IPS-18a (cell line): ENCODE results near the gene EGFL7.

ENCODE experiments used
- H3K27ac ChIP-seq: one replicate; pipeline ENCODE4 v1.5.1; 2013; ENCODE audit warnings: low read length
- H3K27me3 ChIP-seq: one replicate; pipeline ENCODE4 v1.6.1; 2013; ENCODE audit warnings: mild to moderate bottlenecking, low read length; ENCODE audit not compliant: control insufficient read depth, insufficient read depth
- H3K36me3 ChIP-seq: one replicate; pipeline ENCODE4 v1.6.1; 2013; ENCODE audit warnings: low read depth, low read length; ENCODE audit not compliant: control insufficient read depth
- H3K4me1 ChIP-seq: one replicate; pipeline ENCODE4 v1.6.1; 2013; ENCODE audit warnings: low read depth, low read length; ENCODE audit not compliant: control insufficient read depth
- H3K4me3 ChIP-seq: one replicate; pipeline ENCODE4 v1.5.1; 2013; ENCODE audit warnings: low read length
- H3K9ac ChIP-seq: one replicate; pipeline ENCODE4 v1.6.1; 2013; ENCODE audit warnings: mild to moderate bottlenecking, low read length, moderate library complexity
- H3K9me3 ChIP-seq: one replicate; pipeline ENCODE4 v1.6.1; 2013; ENCODE audit warnings: low read depth, low read length; ENCODE audit not compliant: control insufficient read depth

EGFL7 gene

GRCh38 chr9:136690104-136690805 is 27.5 kb downstream of the EGFL7 start:
- Histone ChIP-seq H3K27ac (no peak overlapping the region), H3K4me3 (no peak overlapping the region), H3K9me3 (no peaks in the 10 kb centered on the region), H3K36me3 (no peaks in the 10 kb centered on the region), H3K27me3 (peaks cover 12% of the 10 kb centered on the region), H3K4me1 (peaks cover 7% of the 10 kb centered on the region), H3K9ac (no peak overlapping the region)

DNA sequence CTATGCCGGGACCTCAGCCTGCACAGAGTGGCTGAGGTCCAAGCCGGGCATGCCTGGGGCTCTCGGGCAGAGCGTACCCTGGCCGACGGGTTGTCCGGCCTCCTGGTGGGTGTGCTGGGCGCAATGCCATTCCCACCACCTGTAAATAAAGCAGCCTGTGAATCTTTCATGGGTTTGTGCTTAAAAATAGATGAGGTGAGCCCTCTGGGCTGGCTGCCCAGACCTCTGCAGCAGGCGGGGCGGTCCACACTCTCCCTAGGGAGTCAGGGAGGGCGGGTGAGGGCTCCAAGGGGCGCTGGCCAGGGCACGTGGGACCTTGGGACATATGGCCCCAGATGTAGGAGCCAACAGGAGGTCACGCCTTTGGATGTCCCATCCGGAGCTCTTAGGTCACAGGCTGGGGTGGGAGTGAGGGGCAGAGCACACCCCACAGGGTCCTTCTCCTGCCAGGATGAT is 28.1 kb downstream of the EGFL7 start:
- H3K27ac ChIP-seq = no peak overlapping the region
- no peak overlapping the region for H3K9ac ChIP-seq

DNA sequence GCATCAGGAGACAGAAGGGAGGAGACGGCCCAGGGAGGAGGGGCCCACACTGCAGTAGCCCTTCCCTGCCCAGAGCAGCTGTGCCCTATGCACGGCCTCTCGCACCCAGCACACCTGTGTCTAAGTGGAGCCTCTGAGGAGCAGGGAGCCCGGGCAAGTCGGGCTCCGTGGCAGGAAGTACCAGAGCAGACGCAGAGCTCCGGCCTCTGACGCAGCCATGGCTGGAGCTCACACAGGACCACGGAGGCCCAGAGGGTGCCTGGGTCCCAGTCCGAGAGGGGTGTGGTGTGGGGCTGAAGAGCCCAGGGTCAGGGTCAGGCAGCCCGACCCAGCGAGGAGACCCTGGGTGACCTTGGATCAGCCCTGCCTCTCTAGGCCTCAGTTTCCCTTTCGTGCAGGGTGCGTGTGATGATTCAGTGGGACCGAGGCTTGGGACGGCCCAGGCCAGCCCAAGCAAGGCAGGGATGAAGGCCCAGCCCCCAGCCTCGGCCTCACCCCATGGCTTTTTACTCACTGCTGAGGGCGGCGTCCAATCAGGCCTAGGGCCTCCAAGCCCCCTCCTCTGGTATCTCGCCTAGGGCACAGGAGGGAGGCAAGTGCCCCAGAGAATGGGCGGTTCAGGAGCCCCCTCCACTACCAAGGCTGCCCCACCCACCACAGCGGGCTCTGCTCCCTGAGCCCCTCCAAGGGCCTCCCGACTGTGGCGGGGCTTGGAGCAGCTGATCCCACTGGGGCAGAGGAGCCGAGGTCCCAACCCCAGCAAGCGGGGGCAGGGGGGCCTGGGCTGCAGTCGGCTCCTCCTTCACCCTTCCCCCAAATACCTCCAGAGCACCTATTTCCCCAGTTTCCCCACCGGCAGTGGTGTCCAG is 28.8 kb downstream of the EGFL7 start:
- Histone ChIP-seq H3K9me3 (no peaks in the 10 kb centered on the region), H3K27me3 (no peaks in the 10 kb centered on the region), H3K9ac (no peak overlapping the region), H3K27ac (no peak overlapping the region), H3K4me1 (no peaks in the 10 kb centered on the region), H3K36me3 (no peaks in the 10 kb centered on the region), H3K4me3 (no peak overlapping the region)

More for the DNA sequence above, 28.1 kb downstream of the EGFL7 start:
- peaks cover 7% of the 10 kb centered on the region for H3K27me3 ChIP-seq
- H3K4me3 ChIP-seq = no peak overlapping the region
- no peaks in the 10 kb centered on the region for H3K36me3 ChIP-seq
- no peaks in the 10 kb centered on the region for H3K9me3 ChIP-seq
- H3K4me1 ChIP-seq = peaks cover 5% of the 10 kb centered on the region

GRCh38 chr9:136692185-136693134 is 29.7 kb downstream of the EGFL7 start:
- no peaks in the 10 kb centered on the region for H3K4me1 ChIP-seq
- H3K9me3 ChIP-seq = no peaks in the 10 kb centered on the region
- no peaks in the 10 kb centered on the region for H3K36me3 ChIP-seq
- H3K9ac ChIP-seq = no peak overlapping the region
- H3K27ac ChIP-seq = no peak overlapping the region
- H3K4me3 ChIP-seq = no peak overlapping the region
- no peaks in the 10 kb centered on the region for H3K27me3 ChIP-seq

DNA sequence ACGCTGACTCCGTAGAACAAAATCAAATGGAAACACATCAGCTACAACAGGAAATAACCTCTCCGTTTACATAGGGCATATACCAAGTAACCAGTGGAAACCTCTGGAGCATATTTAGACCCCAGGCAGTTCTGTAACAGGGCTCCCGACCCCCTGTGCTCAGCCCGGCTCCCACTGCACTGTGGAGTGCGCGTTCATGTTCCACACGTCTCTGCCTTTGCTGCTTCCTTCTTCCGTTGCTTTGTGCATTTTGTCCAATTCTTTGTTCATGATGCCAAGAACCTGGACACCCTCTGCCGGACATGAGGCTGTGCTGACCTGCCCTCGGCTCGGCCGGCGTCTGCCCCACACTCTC is 30.4 kb downstream of the EGFL7 start:
- H3K4me1 ChIP-seq = no peaks in the 10 kb centered on the region
- no peaks in the 10 kb centered on the region for H3K9me3 ChIP-seq
- H3K9ac ChIP-seq = no peak overlapping the region
- no peaks in the 10 kb centered on the region for H3K27me3 ChIP-seq
- H3K36me3 ChIP-seq = no peaks in the 10 kb centered on the region
- no peak overlapping the region for H3K4me3 ChIP-seq
- H3K27ac ChIP-seq = no peak overlapping the region

DNA sequence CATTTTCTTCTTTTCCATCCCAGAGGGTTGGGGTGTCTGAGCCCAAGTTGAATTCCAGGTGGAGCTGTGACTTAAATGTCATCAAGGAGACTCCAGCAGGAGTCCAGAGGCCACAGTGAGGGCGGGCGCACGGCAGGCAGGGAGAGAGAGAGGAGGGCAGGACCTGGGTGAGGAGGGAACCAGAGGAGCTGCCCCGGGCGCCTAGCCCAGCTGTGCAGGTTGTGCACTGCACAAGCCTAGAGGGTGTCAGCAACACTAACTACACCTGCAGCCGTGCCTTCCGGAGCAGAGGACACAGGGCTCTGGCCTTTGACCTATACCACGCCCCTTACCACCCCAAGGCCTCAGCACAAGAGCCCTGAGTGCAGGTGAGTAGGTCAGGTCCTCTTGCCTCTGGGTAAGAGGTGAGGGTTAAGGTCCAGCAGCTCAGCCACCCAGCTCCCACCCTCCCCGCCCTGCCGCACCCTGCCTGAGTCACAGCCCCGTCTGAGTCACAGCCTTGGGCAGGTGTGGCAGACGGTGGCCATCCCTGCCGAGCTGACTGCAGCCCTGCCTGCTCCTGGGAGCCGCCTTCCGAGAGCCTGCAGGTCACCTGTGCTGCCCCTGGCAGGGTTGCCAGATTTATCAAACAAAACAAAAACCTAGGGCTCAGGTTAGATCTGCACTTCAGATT is 30.9 kb downstream of the EGFL7 start:
- Histone ChIP-seq H3K4me3 (no peak overlapping the region), H3K36me3 (no peaks in the 10 kb centered on the region), H3K4me1 (no peaks in the 10 kb centered on the region), H3K9ac (no peak overlapping the region), H3K27me3 (no peaks in the 10 kb centered on the region), H3K9me3 (no peaks in the 10 kb centered on the region), H3K27ac (no peak overlapping the region)

- Histone ChIP-seq H3K27ac (no peak overlapping the region), H3K27me3 (no peaks in the 10 kb centered on the region), H3K4me3 (no peak overlapping the region), H3K36me3 (no peaks in the 10 kb centered on the region), H3K4me1 (no peaks in the 10 kb centered on the region), H3K9me3 (no peaks in the 10 kb centered on the region), H3K9ac (no peak overlapping the region)
These were observed 31.6 kb downstream of the EGFL7 start for GRCh38 chr9:136694163-136694871.

GRCh38 chr9:136694872-136695247 is 32.1 kb downstream of the EGFL7 start:
- no peaks in the 10 kb centered on the region for H3K9me3 ChIP-seq
- no peaks in the 10 kb centered on the region for H3K27me3 ChIP-seq
- H3K4me3 ChIP-seq = no peak overlapping the region
- no peaks in the 10 kb centered on the region for H3K4me1 ChIP-seq
- H3K9ac ChIP-seq = no peak overlapping the region
- H3K36me3 ChIP-seq = no peaks in the 10 kb centered on the region
- no peak overlapping the region for H3K27ac ChIP-seq

GRCh38 chr9:136695435-136695895 is 32.7 kb downstream of the EGFL7 start:
- Histone ChIP-seq H3K36me3 (no peaks in the 10 kb centered on the region), H3K27ac (no peak overlapping the region), H3K9me3 (no peaks in the 10 kb centered on the region), H3K4me3 (no peak overlapping the region), H3K4me1 (no peaks in the 10 kb centered on the region), H3K27me3 (peaks cover 2% of the 10 kb centered on the region), H3K9ac (no peak overlapping the region)

DNA sequence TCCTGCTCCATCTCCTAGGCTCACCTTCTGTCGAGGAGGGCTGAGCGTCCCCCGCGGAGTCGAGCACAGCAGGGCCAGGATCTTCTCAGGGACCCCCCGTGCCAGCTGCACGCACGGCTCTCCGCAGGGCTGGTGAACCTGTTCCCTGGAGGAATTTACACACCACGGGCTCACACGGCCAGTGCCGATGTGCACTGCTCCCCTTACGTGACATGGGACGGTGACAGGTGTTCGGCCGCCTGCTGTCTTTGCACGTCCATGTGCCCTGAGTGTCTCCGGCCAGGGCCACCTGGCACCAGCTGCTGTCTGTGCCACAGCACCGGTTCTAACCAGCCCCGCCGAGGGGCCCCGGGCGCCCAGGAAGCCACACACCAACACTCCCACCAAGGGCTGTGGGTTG is 33.2 kb downstream of the EGFL7 start:
- Histone ChIP-seq H3K36me3 (no peaks in the 10 kb centered on the region), H3K4me3 (no peak overlapping the region), H3K27ac (no peak overlapping the region), H3K4me1 (peaks cover under 1% of the 10 kb centered on the region), H3K27me3 (peaks cover 7% of the 10 kb centered on the region), H3K9me3 (no peaks in the 10 kb centered on the region), H3K9ac (no peak overlapping the region)
